Thymus (tissue), 11 donors: ENCODE results near the gene COG1. TPM values are rescaled to one million over a fixed set of nuclear protein-coding genes. Genes with fewer than 3 reads are reported as not detected.

Experiments used
- DNase-seq, 9 donors: peaks; one replicate each; pipeline ENCODE4 v3.0.0-alpha.2; 2013; ENCODE audit warnings: low spot score in 9 of 9, low read depth in 6 of 9, missing footprints in 1 of 9
- H3K27ac ChIP-seq, 2 donors: one replicate each; pipeline ENCODE4 v1.5.1; 2013; ENCODE audit warnings: control low read depth in 1 of 2, low read depth in 1 of 2, low read length in 1 of 2, mild to moderate bottlenecking in 1 of 2, moderate library complexity in 1 of 2
- H3K27me3 ChIP-seq, 2 donors: one replicate each; pipeline ENCODE4 v1.5.1; 2013; ENCODE audit warnings: low read length in 1 of 2; ENCODE audit not compliant: control insufficient read depth in 2 of 2, insufficient read depth in 1 of 2
- H3K36me3 ChIP-seq, 2 donors: one replicate each; pipeline ENCODE4 v1.5.1; 2013; ENCODE audit warnings: low read length in 1 of 2, mild to moderate bottlenecking in 1 of 2, moderate library complexity in 1 of 2; ENCODE audit not compliant: control insufficient read depth in 2 of 2, insufficient read depth in 2 of 2
- H3K4me1 ChIP-seq, 2 donors: one replicate each; pipeline ENCODE4 v1.5.1; 2013; ENCODE audit warnings: low read length in 2 of 2; ENCODE audit not compliant: control insufficient read depth in 2 of 2, insufficient read depth in 2 of 2
- H3K4me3 ChIP-seq, 2 donors: one replicate each; pipeline ENCODE4 v1.5.1; 2013; ENCODE audit warnings: low read length in 2 of 2, control low read depth in 1 of 2, mild to moderate bottlenecking in 1 of 2
- H3K9me3 ChIP-seq, 2 donors: one replicate each; pipeline ENCODE4 v1.5.1; 2013; ENCODE audit warnings: low read length in 1 of 2, mild to moderate bottlenecking in 1 of 2; ENCODE audit not compliant: control insufficient read depth in 2 of 2, insufficient read depth in 1 of 2
- WGBS: extraction: QIAGEN DNeasy Blood & Tissue Kit; methylation state at CpG from one replicate; pipeline ENCODE4 v1.1.7; 2013; 5-methylcytosine and 5-hydroxymethylcytosine counted together
- polyA plus RNA-seq: library from polyadenylated mRNA; stranded (reverse); fragments of 200-250 nt; gene quantifications from one replicate; pipeline ENCODE4 v1.2.3, GENCODE V29; 2013
- total RNA-seq: library from RNA; stranded (reverse); fragments of 120-200 nt; gene quantifications from one replicate; pipeline ENCODE4 v1.2.4, GENCODE V29; 2013
- donor health status: healthy.

The COG1 gene
- total and polyA plus RNA-seq, 2 donors = 14.3 to 15.7 TPM

GRCh38 chr17:73214851-73215250 lies 22.0 kb downstream of the COG1 start:
- Histone ChIP-seq H3K27me3 (no peaks in the 10 kb centered on the region), H3K36me3 (peaks cover 12 to 18% of the 10 kb centered on the region in 2 donors), H3K9me3 (no peaks in the 10 kb centered on the region), H3K27ac (no peak overlapping the region), H3K4me1 (no peaks in the 10 kb centered on the region), H3K4me3 (no peak overlapping the region)
- WGBS = 73% methylated on average over 4 of the region's 4 CpGs
- DNase-seq = no peak

DNA sequence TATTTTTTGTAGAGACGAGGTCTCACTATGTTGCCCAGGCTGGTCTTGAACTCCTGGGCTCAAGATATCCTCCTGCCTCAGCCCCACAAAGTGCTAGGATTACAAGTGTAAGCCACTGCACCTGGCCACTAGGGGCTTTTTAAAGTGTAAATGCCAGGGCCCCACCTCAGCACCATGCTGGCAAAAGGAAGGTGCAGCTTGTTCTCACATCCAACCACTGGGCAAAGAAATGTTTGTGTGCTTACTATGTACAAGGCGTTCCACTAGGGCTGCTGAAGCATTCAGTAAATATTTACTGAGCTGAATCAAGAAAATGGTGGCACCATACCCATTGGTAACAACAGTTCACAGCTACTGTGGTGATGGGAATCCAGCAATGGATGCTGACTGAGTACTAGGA lies 22.6 kb downstream of the COG1 start:
- 98% methylated on average over 2 of the region's 2 CpGs for WGBS
- Histone ChIP-seq H3K27me3 (no peaks in the 10 kb centered on the region), H3K4me3 (no peak overlapping the region), H3K4me1 (no peaks in the 10 kb centered on the region), H3K9me3 (no peaks in the 10 kb centered on the region), H3K27ac (no peak overlapping the region), H3K36me3 (peaks cover 12% of the 10 kb centered on the region in 2 donors)
- DNase-seq = no peak

DNA sequence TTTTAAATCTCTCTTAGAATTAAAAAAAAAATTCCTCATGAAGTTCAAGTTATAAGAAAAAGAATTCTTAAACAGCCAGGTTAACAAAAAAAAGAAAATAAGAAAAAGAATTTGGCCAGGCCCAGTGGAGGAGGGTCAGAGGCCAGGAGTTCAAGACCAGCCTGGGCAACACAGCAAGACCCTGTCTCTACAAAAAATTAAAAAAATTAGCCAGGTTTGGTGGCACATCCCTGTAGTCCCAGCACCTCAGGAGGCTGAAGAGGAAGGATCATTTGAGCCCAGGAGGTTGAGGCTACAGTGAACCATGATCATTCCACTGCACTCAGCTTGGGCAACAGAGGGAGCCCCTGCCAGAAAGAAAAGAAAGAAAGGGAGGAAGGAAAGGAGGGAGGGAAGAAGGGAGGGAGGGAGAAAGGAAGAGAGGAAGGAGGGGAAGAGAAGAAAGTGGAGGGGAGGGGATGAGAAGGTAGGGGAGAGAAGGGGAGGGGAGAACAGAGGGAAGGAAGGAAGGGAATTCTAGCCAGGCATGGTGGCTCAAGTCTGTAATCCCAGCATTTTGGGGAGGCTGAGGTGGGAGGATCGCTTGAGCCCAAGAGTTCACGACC lies 30.9 kb downstream of the COG1 start:
- H3K36me3 ChIP-seq = peaks cover 2 to 3% of the 10 kb centered on the region in 2 donors
- DNase-seq = no peak
- H3K4me1 ChIP-seq = no peaks in the 10 kb centered on the region
- no peaks in the 10 kb centered on the region for H3K9me3 ChIP-seq
- 100% methylated on average over 2 of the region's 2 CpGs for WGBS
- H3K27me3 ChIP-seq = no peaks in the 10 kb centered on the region
- no peak overlapping the region for H3K4me3 ChIP-seq
- H3K27ac ChIP-seq = no peak overlapping the region

DNA sequence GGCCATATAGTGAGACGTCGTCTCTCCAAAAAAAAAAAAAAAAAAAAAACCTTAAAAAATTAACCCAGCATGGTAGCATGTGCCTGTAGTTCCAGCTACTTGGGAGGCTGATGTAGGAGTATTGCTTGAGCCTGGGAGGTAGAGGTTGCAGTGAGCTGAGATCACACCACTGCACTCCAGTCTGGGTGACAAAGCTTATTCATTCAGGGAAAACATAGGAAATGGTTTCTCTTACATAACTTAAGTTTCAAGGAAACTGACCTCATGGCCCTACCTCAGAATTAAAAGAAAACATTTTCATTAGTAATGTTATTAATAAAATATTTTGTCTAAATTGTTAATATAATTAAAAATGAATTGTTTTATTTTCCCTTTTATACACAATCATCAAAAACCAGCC lies 31.4 kb downstream of the COG1 start:
- WGBS = 100% methylated on average over 2 of the region's 2 CpGs
- no peak for DNase-seq
- no peaks in the 10 kb centered on the region for H3K27me3 ChIP-seq
- no peaks in the 10 kb centered on the region for H3K4me1 ChIP-seq
- no peak overlapping the region for H3K27ac ChIP-seq
- no peak overlapping the region for H3K4me3 ChIP-seq
- peaks cover 2 to 3% of the 10 kb centered on the region in 2 donors for H3K36me3 ChIP-seq
- no peaks in the 10 kb centered on the region for H3K9me3 ChIP-seq

DNA sequence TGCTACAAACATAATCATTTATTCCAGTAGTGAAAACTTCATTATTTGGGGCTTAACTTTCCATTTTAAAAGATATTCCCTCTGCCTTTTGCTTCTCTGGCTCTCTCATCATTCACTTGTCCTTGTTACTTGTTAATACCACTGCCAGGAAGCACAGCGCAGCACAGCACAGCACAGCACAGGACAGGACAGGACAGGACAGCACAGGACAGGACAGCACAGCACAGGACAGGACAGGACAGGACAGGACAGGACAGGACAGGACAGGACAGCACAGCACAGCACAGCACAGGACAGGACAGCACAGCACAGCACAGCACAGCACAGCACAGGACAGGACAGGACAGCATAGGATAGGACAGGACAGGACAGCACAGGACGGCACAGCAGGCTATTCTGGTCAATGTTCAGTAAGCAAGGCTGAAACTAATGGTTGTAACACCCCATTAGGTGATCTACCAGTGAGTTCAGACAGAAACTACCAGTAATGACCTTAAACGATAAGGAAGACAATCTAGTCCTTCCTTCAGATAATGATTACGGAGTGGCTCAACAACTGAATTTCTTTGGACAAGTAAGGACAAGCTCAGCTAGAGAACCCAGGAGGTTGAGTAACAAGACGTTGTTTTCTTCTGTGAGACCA lies 31.9 kb downstream of the COG1 start:
- Histone ChIP-seq H3K4me3 (no peak overlapping the region), H3K36me3 (peaks cover 2 to 3% of the 10 kb centered on the region in 2 donors), H3K4me1 (no peaks in the 10 kb centered on the region), H3K27me3 (no peaks in the 10 kb centered on the region), H3K27ac (no peak overlapping the region), H3K9me3 (no peaks in the 10 kb centered on the region)
- DNase-seq = no peak
- 92% methylated on average over 5 of the region's 5 CpGs for WGBS

DNA sequence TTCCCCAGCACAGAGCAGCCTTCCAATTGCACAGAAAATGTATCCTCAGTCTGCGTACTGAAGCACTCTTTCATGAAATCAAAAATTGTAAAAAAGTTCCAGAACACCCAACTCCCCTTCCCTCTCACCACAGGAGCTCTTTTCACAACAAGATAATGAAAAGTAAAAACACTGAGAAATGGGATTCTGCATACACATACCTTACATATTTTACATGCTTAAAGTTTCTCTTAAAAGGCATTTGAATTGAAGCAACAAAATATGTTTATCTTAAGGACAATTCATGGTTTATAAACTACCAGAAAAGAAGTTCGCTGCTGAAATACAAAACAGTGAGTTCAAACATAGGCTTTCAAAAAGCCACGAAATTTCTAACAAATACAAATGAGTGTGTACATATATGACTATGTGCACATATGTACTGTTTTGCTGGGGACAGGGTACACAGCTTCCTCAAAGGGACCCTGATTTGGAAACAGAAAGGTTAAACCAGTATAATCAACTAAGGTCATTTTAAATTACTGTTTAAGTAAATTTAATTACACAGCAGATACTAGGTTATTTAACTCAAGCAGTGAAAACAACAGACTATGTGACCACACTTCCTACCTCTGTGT lies 33.8 kb downstream of the COG1 start:
- Histone ChIP-seq H3K4me1 (peaks cover 5 to 10% of the 10 kb centered on the region in 2 donors), H3K36me3 (peaks cover 0 to 2% of the 10 kb centered on the region in 2 donors), H3K9me3 (peaks cover 0 to 1% of the 10 kb centered on the region in 2 donors), H3K27ac (no peak overlapping the region), H3K4me3 (no peak overlapping the region), H3K27me3 (no peaks in the 10 kb centered on the region)
- 96% methylated on average over 3 of the region's 3 CpGs for WGBS
- no peak for DNase-seq

DNA sequence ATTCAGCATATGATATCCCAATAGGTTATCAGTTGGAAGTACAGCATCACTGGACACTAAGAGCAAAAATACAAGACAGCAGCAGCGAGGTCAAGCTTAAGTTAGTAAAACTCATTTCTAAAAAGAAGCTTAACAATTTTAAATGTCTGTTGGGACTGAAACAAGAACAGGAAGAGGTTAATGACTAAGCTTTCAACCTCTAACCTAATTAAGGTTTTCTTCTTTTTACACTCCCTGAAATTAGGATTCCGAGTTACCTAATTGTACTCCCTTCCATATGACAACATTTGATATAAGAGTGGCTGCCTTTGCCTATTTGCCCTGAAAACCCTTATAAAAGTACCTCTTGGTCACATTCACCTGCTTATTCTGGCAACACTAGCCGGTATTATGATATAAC lies 34.5 kb downstream of the COG1 start:
- Histone ChIP-seq H3K9me3 (peaks cover 0 to 3% of the 10 kb centered on the region in 2 donors), H3K4me3 (no peak overlapping the region), H3K27ac (no peak overlapping the region), H3K36me3 (no peaks in the 10 kb centered on the region), H3K27me3 (no peaks in the 10 kb centered on the region), H3K4me1 (peaks cover 5 to 10% of the 10 kb centered on the region in 2 donors)
- DNase-seq = no peak
- 81% methylated on average over 3 of the region's 3 CpGs for WGBS

- peaks cover 0 to 3% of the 10 kb centered on the region in 2 donors for H3K9me3 ChIP-seq
- WGBS = 80% methylated on average over 6 of the region's 6 CpGs
- H3K27ac ChIP-seq = no peak overlapping the region
- peaks cover 5 to 10% of the 10 kb centered on the region in 2 donors for H3K4me1 ChIP-seq
- no peaks in the 10 kb centered on the region for H3K36me3 ChIP-seq
- no peak overlapping the region for H3K4me3 ChIP-seq
- DNase-seq = no peak
- no peaks in the 10 kb centered on the region for H3K27me3 ChIP-seq
These were observed 35.1 kb downstream of the COG1 start for GRCh38 chr17:73227944-73228343.

DNA sequence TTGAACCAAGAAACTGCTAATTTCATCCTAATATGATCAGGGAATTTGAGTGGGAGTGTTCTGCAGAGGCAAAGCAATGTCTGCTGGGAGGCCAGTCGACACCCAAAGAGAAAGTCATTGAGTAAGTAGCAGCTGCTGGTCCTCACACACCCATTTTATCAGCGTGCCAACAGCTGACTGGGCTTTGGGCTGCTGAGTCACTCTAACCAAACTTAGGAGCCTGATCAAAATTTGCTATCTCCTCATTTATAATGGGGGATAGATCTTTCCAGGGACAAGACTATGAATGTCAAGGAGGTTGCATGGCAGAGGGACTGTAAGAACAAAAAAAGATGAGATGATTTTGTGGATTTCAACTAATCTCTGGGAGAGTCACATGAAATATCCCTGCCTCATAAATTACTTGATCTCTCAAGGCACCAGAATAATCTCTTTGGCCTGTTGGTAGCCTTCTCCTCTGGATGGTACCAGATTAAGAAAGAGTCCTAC lies 35.9 kb downstream of the COG1 start:
- peaks cover 9 to 18% of the 10 kb centered on the region in 2 donors for H3K4me1 ChIP-seq
- WGBS = 31% methylated on average over 2 of the region's 2 CpGs
- no peak overlapping the region for H3K27ac ChIP-seq
- H3K27me3 ChIP-seq = no peaks in the 10 kb centered on the region
- no peak for DNase-seq
- H3K36me3 ChIP-seq = no peaks in the 10 kb centered on the region
- H3K9me3 ChIP-seq = peaks cover 0 to 3% of the 10 kb centered on the region in 2 donors
- no peak overlapping the region for H3K4me3 ChIP-seq
